Astrocyte (in vitro differentiated cells and primary cell): ENCODE data around the gene LHPP. TPM values are rescaled to one million over a fixed set of nuclear protein-coding genes. Genes with fewer than 3 reads are reported as not detected.

Experiments used
- DNase-seq: peaks from one replicate; pipeline ENCODE4 v3.0.0-alpha.2; 2010; ENCODE audit warnings: low read depth
- FAIRE-seq: peaks from 2 replicates; lab custom pipeline; 2011; peaks lifted over from hg19 to GRCh38; lab: Jason Lieb, UNC
- H2AFZ ChIP-seq: 2 replicates; pipeline ENCODE4 v1.6.0; 2012; ENCODE audit warnings: low read depth, low read length, inconsistent platforms
- H3K27ac ChIP-seq: 2 replicates; pipeline ENCODE4 v1.5.1; 2011; ENCODE audit warnings: low read depth, low read length, inconsistent platforms
- H3K27me3 ChIP-seq: 2 replicates; pipeline ENCODE4 v1.6.0; 2011; ENCODE audit warnings: low read length, inconsistent platforms; ENCODE audit not compliant: insufficient read depth
- H3K36me3 ChIP-seq: 2 replicates; pipeline ENCODE4 v1.5.1; 2011; ENCODE audit warnings: low read length, inconsistent platforms; ENCODE audit not compliant: insufficient read depth
- H3K4me1 ChIP-seq: 2 replicates; pipeline ENCODE4 v1.5.1; 2011; ENCODE audit warnings: low read length, inconsistent platforms; ENCODE audit not compliant: insufficient read depth
- H3K4me2 ChIP-seq: 2 replicates; pipeline ENCODE4 v1.6.0; 2012; ENCODE audit warnings: low read length, inconsistent platforms
- H3K4me3 ChIP-seq: 2 replicates; pipeline ENCODE4 v1.5.1; 2011; ENCODE audit warnings: low read depth, mild to moderate bottlenecking, low read length, inconsistent platforms; ENCODE audit not compliant: insufficient read depth
- H3K79me2 ChIP-seq: 2 replicates; pipeline ENCODE4 v1.6.0; 2012; ENCODE audit warnings: mild to moderate bottlenecking, low read length, inconsistent platforms; ENCODE audit not compliant: insufficient read depth
- H3K9ac ChIP-seq: 2 replicates; pipeline ENCODE4 v1.6.0; 2012; ENCODE audit warnings: mild to moderate bottlenecking, low read length, inconsistent platforms
- H3K9me3 ChIP-seq: 2 replicates; pipeline ENCODE4 v1.5.1; 2012; ENCODE audit warnings: low read depth, mild to moderate bottlenecking, low read length, inconsistent platforms; ENCODE audit not compliant: insufficient read depth
- H4K20me1 ChIP-seq: 2 replicates; pipeline ENCODE4 v1.6.0; 2012; ENCODE audit warnings: low read length, inconsistent platforms; ENCODE audit not compliant: insufficient read depth
- H3K27ac Mint-ChIP-seq: one replicate; pipeline ENCODE4 v1.8.0; 2021; ENCODE audit warnings: mild to moderate bottlenecking, mixed read lengths; ENCODE audit not compliant: unreplicated experiment
- H3K27me3 Mint-ChIP-seq: one replicate; pipeline ENCODE4 v1.8.0; 2021; ENCODE audit warnings: low read depth, mixed read lengths; ENCODE audit not compliant: unreplicated experiment
- H3K36me3 Mint-ChIP-seq: one replicate; pipeline ENCODE4 v1.8.0; 2021; ENCODE audit warnings: low read depth, mixed read lengths; ENCODE audit not compliant: unreplicated experiment
- H3K4me1 Mint-ChIP-seq: one replicate; pipeline ENCODE4 v1.8.0; 2021; ENCODE audit warnings: low read depth, mixed read lengths; ENCODE audit not compliant: unreplicated experiment
- H3K4me3 Mint-ChIP-seq: one replicate; pipeline ENCODE4 v1.8.0; 2021; ENCODE audit warnings: mild to moderate bottlenecking, moderate library complexity, mixed read lengths; ENCODE audit not compliant: unreplicated experiment
- H3K9me3 Mint-ChIP-seq: one replicate; pipeline ENCODE4 v1.8.0; 2021; ENCODE audit warnings: mild to moderate bottlenecking, mixed read lengths; ENCODE audit not compliant: unreplicated experiment
- EZH2 ChIP-seq: IDR thresholded peaks from 2 replicates; pipeline ENCODE4 v1.6.1; 2012; ENCODE audit warnings: mild to moderate bottlenecking, low read length, inconsistent platforms; ENCODE audit not compliant: insufficient read depth
- total RNA-seq: library from RNA; stranded (reverse); gene quantifications from 2 replicates; pipeline ENCODE4 v1.2.1, GENCODE V29; 2021
- TF ChIP-seq, protein P1 (sequence below): IDR thresholded peaks from 2 replicates; pipeline ENCODE4 v1.5.1; 2011; ENCODE audit warnings: low read depth, mild to moderate bottlenecking, inconsistent platforms, low read length, moderate library complexity; ENCODE audit not compliant: insufficient read depth

LHPP gene
- total RNA-seq, 1 donor from 2014 or later = 6.9 TPM

DNA sequence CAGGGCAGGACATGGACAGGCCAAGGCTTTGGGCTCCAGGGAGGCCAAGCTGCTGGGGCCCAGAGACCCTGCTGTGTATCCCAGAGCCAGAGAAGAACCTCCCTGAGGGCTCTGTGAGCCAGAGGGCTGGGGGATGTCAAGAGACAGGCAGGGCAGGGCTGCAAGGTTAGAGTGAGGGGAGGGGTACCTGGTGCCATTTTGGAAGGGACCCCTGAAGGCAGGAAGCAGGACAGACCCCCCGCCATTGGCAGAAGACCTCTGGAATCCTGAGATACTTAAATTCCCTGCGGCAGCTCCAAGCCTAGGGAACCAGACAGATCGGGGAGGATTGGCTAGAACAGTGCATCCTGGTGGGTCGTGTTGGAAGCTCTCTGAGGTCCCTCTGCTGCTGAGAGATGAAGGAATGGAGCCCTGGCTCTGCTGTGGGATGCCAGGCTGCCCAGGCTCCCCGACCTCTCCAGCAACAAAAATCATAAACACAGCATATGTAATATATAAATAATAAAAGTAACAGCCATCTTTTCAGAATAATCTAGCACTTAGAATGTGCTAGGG, 75.0 kb downstream of the LHPP start:
- Histone ChIP-seq H3K4me2 (no peak overlapping the region), H3K27me3 (no peaks in the 10 kb centered on the region), H3K9me3 (no peaks in the 10 kb centered on the region), H3K9ac (no peak overlapping the region), H3K27ac (no peak overlapping the region), H3K4me3 (no peak overlapping the region), H3K4me1 (no peaks in the 10 kb centered on the region), H4K20me1 (no peaks in the 10 kb centered on the region), H3K79me2 (no peaks in the 10 kb centered on the region), H2AFZ (no peak overlapping the region), H3K36me3 (no peaks in the 10 kb centered on the region)
- FAIRE-seq = no peak
- no peaks in the 10 kb centered on the region for H3K9me3 Mint-ChIP-seq
- H3K36me3 Mint-ChIP-seq = no peaks in the 10 kb centered on the region
- no peak overlapping the region for H3K4me3 Mint-ChIP-seq
- H3K4me1 Mint-ChIP-seq = no peaks in the 10 kb centered on the region
- TF ChIP-seq, protein P1, sequence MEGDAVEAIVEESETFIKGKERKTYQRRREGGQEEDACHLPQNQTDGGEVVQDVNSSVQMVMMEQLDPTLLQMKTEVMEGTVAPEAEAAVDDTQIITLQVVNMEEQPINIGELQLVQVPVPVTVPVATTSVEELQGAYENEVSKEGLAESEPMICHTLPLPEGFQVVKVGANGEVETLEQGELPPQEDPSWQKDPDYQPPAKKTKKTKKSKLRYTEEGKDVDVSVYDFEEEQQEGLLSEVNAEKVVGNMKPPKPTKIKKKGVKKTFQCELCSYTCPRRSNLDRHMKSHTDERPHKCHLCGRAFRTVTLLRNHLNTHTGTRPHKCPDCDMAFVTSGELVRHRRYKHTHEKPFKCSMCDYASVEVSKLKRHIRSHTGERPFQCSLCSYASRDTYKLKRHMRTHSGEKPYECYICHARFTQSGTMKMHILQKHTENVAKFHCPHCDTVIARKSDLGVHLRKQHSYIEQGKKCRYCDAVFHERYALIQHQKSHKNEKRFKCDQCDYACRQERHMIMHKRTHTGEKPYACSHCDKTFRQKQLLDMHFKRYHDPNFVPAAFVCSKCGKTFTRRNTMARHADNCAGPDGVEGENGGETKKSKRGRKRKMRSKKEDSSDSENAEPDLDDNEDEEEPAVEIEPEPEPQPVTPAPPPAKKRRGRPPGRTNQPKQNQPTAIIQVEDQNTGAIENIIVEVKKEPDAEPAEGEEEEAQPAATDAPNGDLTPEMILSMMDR = no peak
- no peak for TF ChIP-seq EZH2
- DNase-seq = no peak
- H3K27ac Mint-ChIP-seq = no peak overlapping the region
- H3K27me3 Mint-ChIP-seq = peaks cover 4% of the 10 kb centered on the region

DNA sequence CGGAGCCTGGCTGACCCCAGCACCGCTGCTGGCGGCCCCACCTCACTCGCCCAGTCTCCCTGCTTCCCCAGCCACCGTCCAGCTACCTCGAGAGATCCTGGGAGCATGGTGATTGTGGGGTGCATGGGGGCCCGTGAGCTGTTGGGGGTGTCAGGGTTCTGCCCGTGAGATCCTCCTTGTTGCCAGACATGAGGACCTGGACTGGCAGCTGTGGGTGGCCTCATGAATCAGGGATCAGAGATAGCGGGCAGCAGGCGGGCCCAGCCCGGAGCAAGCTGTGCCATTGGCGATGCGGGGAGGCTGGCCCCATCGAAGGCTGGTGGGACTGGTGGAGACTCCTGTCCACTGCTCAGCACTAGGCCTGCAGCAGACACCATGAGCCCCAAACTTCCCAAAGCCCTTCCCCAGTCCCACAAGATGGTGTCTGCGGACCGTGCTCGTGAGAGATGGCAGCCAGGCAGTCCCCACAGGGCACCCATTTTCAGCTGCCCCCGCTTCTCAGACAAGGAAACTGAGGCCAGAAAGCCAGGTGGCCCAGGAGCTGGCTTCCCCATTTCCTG, 75.6 kb downstream of the LHPP start:
- TF ChIP-seq, protein P1 = no peak
- TF ChIP-seq EZH2 = no peak
- FAIRE-seq = no peak

DNA sequence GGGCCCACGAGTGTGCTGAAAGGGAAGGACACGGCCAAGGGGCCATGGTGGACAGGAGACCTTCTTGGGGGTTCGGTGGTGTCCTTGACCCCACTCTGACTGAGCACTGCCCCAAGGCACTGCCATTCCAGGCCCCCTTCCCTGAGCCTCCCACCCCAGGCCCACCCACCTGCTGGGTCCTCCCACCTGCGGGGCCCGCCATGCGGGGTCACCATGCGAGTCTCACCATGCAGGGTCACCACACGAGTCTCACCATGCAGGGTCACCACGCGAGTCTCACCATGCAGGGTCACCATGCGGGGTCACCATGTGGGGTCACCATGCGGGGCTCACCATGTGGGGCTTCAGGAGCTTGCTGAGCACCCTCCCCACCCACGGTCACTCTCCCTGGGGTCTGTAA, 76.3 kb downstream of the LHPP start:
- TF ChIP-seq EZH2 = no peak
- TF ChIP-seq, protein P1 = no peak
- FAIRE-seq (no peak), DNase-seq (no peak)
- H3K27me3 Mint-ChIP-seq = no peaks in the 10 kb centered on the region
- H3K4me3 Mint-ChIP-seq = no peak overlapping the region
- H3K36me3 ChIP-seq = no peaks in the 10 kb centered on the region
- no peaks in the 10 kb centered on the region for H3K4me1 Mint-ChIP-seq
- H3K9me3 Mint-ChIP-seq = no peaks in the 10 kb centered on the region
- no peaks in the 10 kb centered on the region for H4K20me1 ChIP-seq
- H3K27me3 ChIP-seq = no peaks in the 10 kb centered on the region
- no peaks in the 10 kb centered on the region for H3K4me1 ChIP-seq
- no peak overlapping the region for H3K27ac ChIP-seq
- no peaks in the 10 kb centered on the region for H3K9me3 ChIP-seq
- H3K79me2 ChIP-seq = no peaks in the 10 kb centered on the region
- H2AFZ ChIP-seq = no peak overlapping the region
- H3K9ac ChIP-seq = no peak overlapping the region
- H3K4me3 ChIP-seq = no peak overlapping the region
- H3K36me3 Mint-ChIP-seq = no peaks in the 10 kb centered on the region
- H3K4me2 ChIP-seq = no peak overlapping the region
- no peak overlapping the region for H3K27ac Mint-ChIP-seq

More for the DNA sequence above, 75.6 kb downstream of the LHPP start:
- Mint-ChIP-seq H3K4me1 (no peaks in the 10 kb centered on the region), H3K9me3 (no peaks in the 10 kb centered on the region), H3K27me3 (no peaks in the 10 kb centered on the region), H3K36me3 (no peaks in the 10 kb centered on the region), H3K4me3 (no peak overlapping the region), H3K27ac (no peak overlapping the region)
- Histone ChIP-seq H3K36me3 (no peaks in the 10 kb centered on the region), H3K4me3 (no peak overlapping the region), H3K27me3 (no peaks in the 10 kb centered on the region), H3K9me3 (no peaks in the 10 kb centered on the region), H3K4me1 (no peaks in the 10 kb centered on the region), H4K20me1 (no peaks in the 10 kb centered on the region), H3K27ac (no peak overlapping the region), H3K9ac (no peak overlapping the region), H3K4me2 (no peak overlapping the region), H3K79me2 (no peaks in the 10 kb centered on the region), H2AFZ (no peak overlapping the region)
- no peak for DNase-seq
